Neuronal stem cell (in vitro differentiated cells): ENCODE data around the gene TMEM170A.
"Not testable (repeated sequence)": the region's sequence is repeated elsewhere in the genome, so short reads cannot be mapped to it uniquely, and the experiment has no call there.

ENCODE experiments used
- DNase-seq: peaks from one replicate; pipeline ENCODE4 v3.0.0-alpha.2; 2013; ENCODE audit warnings: low spot score
- H2AFZ ChIP-seq: one replicate; pipeline ENCODE4 v1.6.1; 2013; ENCODE audit warnings: mild to moderate bottlenecking, low read length, inconsistent platforms
- H2AK5ac ChIP-seq: 2 replicates; pipeline ENCODE4 v1.6.1; 2013; ENCODE audit warnings: low read depth, mild to moderate bottlenecking, inconsistent platforms, low read length, moderate library complexity, mixed read lengths
- H2BK120ac ChIP-seq: 2 replicates; pipeline ENCODE4 v1.6.1; 2013; ENCODE audit warnings: low read depth, mild to moderate bottlenecking, inconsistent platforms, low read length, moderate library complexity, mixed read lengths
- H2BK12ac ChIP-seq: one replicate; pipeline ENCODE4 v1.6.1; 2013; ENCODE audit warnings: low read length, inconsistent platforms
- H2BK15ac ChIP-seq: 2 replicates; pipeline ENCODE4 v1.6.1; 2013; ENCODE audit warnings: mild to moderate bottlenecking, low read length, inconsistent platforms, mixed read lengths
- H2BK5ac ChIP-seq: one replicate; pipeline ENCODE4 v1.6.1; 2013; ENCODE audit warnings: inconsistent platforms, mild to moderate bottlenecking, low read length, moderate library complexity
- H3K14ac ChIP-seq: one replicate; pipeline ENCODE4 v1.6.1; 2013; ENCODE audit warnings: low read length, inconsistent platforms
- H3K18ac ChIP-seq: 2 replicates; pipeline ENCODE4 v1.6.1; 2013; ENCODE audit warnings: low read length, inconsistent platforms
- H3K23ac ChIP-seq: 2 replicates; pipeline ENCODE4 v1.6.1; 2013; ENCODE audit warnings: low read depth, mild to moderate bottlenecking, mixed read lengths, low read length, inconsistent platforms; ENCODE audit not compliant: poor library complexity
- H3K27ac ChIP-seq: replicated peaks from 3 replicates; pipeline ENCODE4 v1.5.1; 2013; ENCODE audit warnings: low read length, inconsistent platforms
- H3K27me3 ChIP-seq, 3 experiments: 2 replicates each; pipeline ENCODE4 v1.6.1; 2013; ENCODE audit warnings: low read length in 3 of 3, mild to moderate bottlenecking in 2 of 3, inconsistent platforms in 1 of 3, low read depth in 1 of 3, mixed read lengths in 1 of 3, moderate library complexity in 1 of 3; ENCODE audit not compliant: control insufficient read depth in 3 of 3, insufficient read depth in 3 of 3
- H3K36me3 ChIP-seq, 2 donors: replicated peaks in 1 of 2; 2 replicates each; pipeline ENCODE4 v1.6.1; 2013; ENCODE audit warnings: low read length in 2 of 2; ENCODE audit not compliant: control insufficient read depth in 2 of 2, insufficient read depth in 2 of 2
- H3K4ac ChIP-seq: 2 replicates; pipeline ENCODE4 v1.6.1; 2013; ENCODE audit warnings: inconsistent platforms, mild to moderate bottlenecking, low read length, moderate library complexity
- H3K4me1 ChIP-seq, 2 donors: 1 replicate in 1 of 2; 2 replicates in 1 of 2; pipeline ENCODE4 v1.6.1; 2013; ENCODE audit warnings: low read length in 2 of 2, low read depth in 1 of 2; ENCODE audit not compliant: control insufficient read depth in 2 of 2, insufficient read depth in 1 of 2
- H3K4me2 ChIP-seq: one replicate; pipeline ENCODE4 v1.6.1; 2013; ENCODE audit warnings: mild to moderate bottlenecking, low read length, inconsistent platforms; ENCODE audit not compliant: insufficient read depth, poor library complexity, severe bottlenecking
- H3K4me3 ChIP-seq, 2 donors: 2 replicates each; pipeline ENCODE4 v1.5.1; 2013; ENCODE audit warnings: low read length in 2 of 2, mild to moderate bottlenecking in 2 of 2, inconsistent platforms in 1 of 2, moderate library complexity in 1 of 2
- H3K79me1 ChIP-seq: one replicate; pipeline ENCODE4 v1.6.1; 2013; ENCODE audit warnings: low read depth, mild to moderate bottlenecking, inconsistent platforms, low read length, moderate library complexity
- H3K9ac ChIP-seq: one replicate; pipeline ENCODE4 v1.6.1; 2013; ENCODE audit warnings: mild to moderate bottlenecking, low read depth, low read length, inconsistent platforms; ENCODE audit not compliant: poor library complexity
- H3K9me3 ChIP-seq, 2 donors: replicated peaks in 1 of 2; 2 replicates each; pipeline versions ENCODE3 to v1.6.1; 2013; ENCODE audit warnings: low read length in 2 of 2, mild to moderate bottlenecking in 2 of 2, inconsistent platforms in 1 of 2, low read depth in 1 of 2, mixed read lengths in 1 of 2, moderate library complexity in 1 of 2; ENCODE audit not compliant: control insufficient read depth in 2 of 2, insufficient read depth in 1 of 2
- H4K8ac ChIP-seq: one replicate; pipeline ENCODE4 v1.6.1; 2013; ENCODE audit warnings: low read depth, mild to moderate bottlenecking, inconsistent platforms, low read length, moderate library complexity
- H4K91ac ChIP-seq: one replicate; pipeline ENCODE4 v1.6.1; 2013; ENCODE audit warnings: low read length, low read depth, mild to moderate bottlenecking, inconsistent platforms; ENCODE audit not compliant: poor library complexity
- WGBS, 2 donors: extraction: QIAGEN DNeasy Blood & Tissue Kit; methylation state at CpG; one replicate each; pipeline ENCODE4 v1.1.7; 2013; ENCODE audit warnings: missing lambda C conversion rate in 2 of 2, mixed read lengths in 1 of 2; ENCODE audit not compliant: insufficient read length in 2 of 2, insufficient replicate concordance in 1 of 2; ENCODE audit errors: extremely low coverage in 2 of 2; 5-methylcytosine and 5-hydroxymethylcytosine counted together

The TMEM170A gene

DNA sequence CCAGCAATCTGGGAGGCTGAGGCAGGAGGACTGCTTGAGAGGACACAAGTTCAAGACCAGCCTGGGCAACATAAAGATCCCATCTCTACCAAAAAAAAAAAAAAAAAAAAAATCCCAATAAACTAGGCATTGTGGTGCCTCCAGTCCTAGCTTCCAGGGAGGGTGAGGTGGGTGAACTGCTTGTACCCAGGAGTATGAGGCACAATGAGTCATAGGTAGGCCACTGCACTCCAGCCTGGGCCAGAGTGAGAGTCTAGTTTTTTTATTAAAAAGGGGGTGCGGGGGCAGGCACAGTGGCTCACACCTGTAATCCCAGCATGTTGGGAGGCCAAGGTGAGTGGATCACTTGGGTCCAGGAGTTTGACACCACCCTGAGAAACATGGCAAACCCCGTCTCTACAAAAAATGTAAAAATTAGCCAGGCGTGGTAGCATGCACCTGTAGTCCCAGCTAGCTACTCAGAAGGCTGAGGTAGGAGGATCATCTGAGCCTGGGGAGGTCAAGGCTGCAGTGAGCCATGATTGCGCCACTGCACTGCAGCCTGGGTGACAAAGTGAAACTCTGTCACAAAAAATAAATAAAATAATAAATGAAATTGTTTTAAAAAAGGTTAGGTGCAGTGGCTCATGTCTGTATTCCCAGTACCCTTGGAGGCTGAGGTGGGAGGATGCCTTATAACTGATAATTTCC, 38.6 kb upstream of the TMEM170A start:
- Histone ChIP-seq H3K27ac (no peak overlapping the region), H3K4me1 (peaks cover 0 to 4% of the 10 kb centered on the region in 2 donors), H3K27me3 (peaks cover 0 to 10% (median 0%) of the 10 kb centered on the region in 3 experiments), H3K23ac (no peak overlapping the region), H3K14ac (no peak overlapping the region), H2BK12ac (no peak overlapping the region), H2AK5ac (no peak overlapping the region), H2AFZ (no peak overlapping the region), H3K18ac (no peak overlapping the region), H3K4me2 (no peak overlapping the region), H2BK15ac (no peak overlapping the region), H4K91ac (no peak overlapping the region), H3K9ac (no peak overlapping the region), H2BK5ac (no peak overlapping the region), H4K8ac (no peak overlapping the region), H2BK120ac (no peak overlapping the region), H3K4me3 (no peak overlapping the region), H3K79me1 (no peaks in the 10 kb centered on the region), H3K36me3 (no peaks in the 10 kb centered on the region), H3K4ac (no peak overlapping the region), H3K9me3 (peaks cover 0 to 3% of the 10 kb centered on the region in 2 donors)
- DNase-seq = no peak
- no CpG with 5 or more reads among the region's 4 CpGs for WGBS, 2 donors

GRCh38 chr16:75501820-75502219, 37.3 kb upstream of the TMEM170A start:
- not testable (repeated sequence) for H3K14ac ChIP-seq, H3K4me3 ChIP-seq, H3K4me2 ChIP-seq, H3K23ac ChIP-seq, H3K4ac ChIP-seq, H2BK5ac ChIP-seq, H2AK5ac ChIP-seq, H2BK15ac ChIP-seq, H3K9ac ChIP-seq, H2BK120ac ChIP-seq, H3K36me3 ChIP-seq, DNase-seq, H4K8ac ChIP-seq, H3K79me1 ChIP-seq, H3K18ac ChIP-seq, H3K4me1 ChIP-seq, H4K91ac ChIP-seq, H2AFZ ChIP-seq, H2BK12ac ChIP-seq, H3K9me3 ChIP-seq, H3K27ac ChIP-seq
- no CpG with 5 or more reads among the region's 6 CpGs for WGBS, 2 donors
- H3K27me3 ChIP-seq = peaks cover 0 to 18% (median 0%) of the 10 kb centered on the region in 3 experiments

GRCh38 chr16:75501359-75501758, 36.9 kb upstream of the TMEM170A start:
- Histone ChIP-seq H4K91ac (no peak overlapping the region), H3K27me3 (peaks cover 0 to 22% (median 0%) of the 10 kb centered on the region in 3 experiments)

DNA sequence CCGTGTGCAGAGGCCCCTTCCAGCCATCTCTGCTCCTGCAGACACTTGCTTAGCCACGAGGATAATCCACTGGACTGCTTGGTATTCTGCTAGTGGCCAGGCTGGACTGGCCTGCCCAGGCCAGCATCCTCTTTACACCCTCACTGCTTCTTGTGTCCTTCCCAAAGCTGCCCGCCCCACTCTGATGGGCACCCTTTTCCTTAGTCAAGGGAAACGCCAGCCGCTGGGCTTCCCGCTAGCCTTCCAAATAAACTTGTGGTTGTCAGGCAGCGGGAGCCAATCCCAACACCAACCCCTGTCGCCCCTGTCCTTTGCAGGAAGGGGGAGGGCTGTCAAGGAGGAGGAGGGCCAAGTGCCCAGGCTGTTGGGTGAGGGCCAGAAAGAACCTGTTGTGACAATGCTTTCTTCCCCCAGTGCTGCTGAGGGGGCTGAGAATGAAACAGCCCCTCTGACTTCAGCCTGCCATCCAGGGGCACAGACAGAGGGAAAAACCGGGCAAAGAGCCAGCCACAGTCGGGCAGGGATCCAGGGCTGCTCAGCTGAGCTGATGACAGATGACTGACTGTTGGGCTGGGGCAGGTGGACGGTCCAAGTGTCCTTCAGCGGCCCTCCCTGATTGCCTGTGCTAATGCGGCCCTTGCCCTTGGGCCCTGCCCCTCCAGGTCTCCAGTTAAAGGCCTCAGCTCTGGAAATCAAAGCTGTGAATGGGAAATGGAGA, 34.3 kb upstream of the TMEM170A start:
- H3K14ac ChIP-seq, H3K4me2 ChIP-seq, H3K4me1 ChIP-seq, H2BK15ac ChIP-seq, H2BK120ac ChIP-seq, H3K27ac ChIP-seq, H4K8ac ChIP-seq, H2AK5ac ChIP-seq, H3K4ac ChIP-seq, H4K91ac ChIP-seq, H2BK12ac ChIP-seq, H2BK5ac ChIP-seq, H3K36me3 ChIP-seq, DNase-seq, H3K79me1 ChIP-seq, H3K4me3 ChIP-seq, H3K18ac ChIP-seq, H2AFZ ChIP-seq, H3K23ac ChIP-seq, H3K9ac ChIP-seq, H3K9me3 ChIP-seq: not testable (repeated sequence)
- no CpG with 5 or more reads among the region's 13 CpGs for WGBS, 2 donors
- H3K27me3 ChIP-seq = peaks cover 0 to 42% (median 0%) of the 10 kb centered on the region in 3 experiments

More at GRCh38 chr16:75501359-75501758, 36.9 kb upstream of the TMEM170A start:
- Histone ChIP-seq H2BK12ac (no peak overlapping the region), H3K79me1 (no peaks in the 10 kb centered on the region), H3K27ac (no peak overlapping the region), H4K8ac (no peak overlapping the region), H3K4me2 (no peak overlapping the region), H2AK5ac (no peak overlapping the region), H3K14ac (no peak overlapping the region), H2AFZ (no peak overlapping the region), H3K9me3 (peaks cover 0 to 3% of the 10 kb centered on the region in 2 donors), H3K36me3 (no peaks in the 10 kb centered on the region), H3K4ac (no peak overlapping the region), H3K18ac (no peak overlapping the region), H3K23ac (no peak overlapping the region), H2BK120ac (no peak overlapping the region), H3K4me3 (no peak overlapping the region), H2BK5ac (no peak overlapping the region), H2BK15ac (no peak overlapping the region), H3K9ac (no peak overlapping the region), H3K4me1 (peaks cover 0 to 2% of the 10 kb centered on the region in 2 donors)
- no peak for DNase-seq
- WGBS, 2 donors = no CpG with 5 or more reads among the region's 5 CpGs
